Activated T-cell treated with anti-CD3 and anti-CD28 coated beads, Interleukin-2, amount 50 U/mL, for 48 hours (primary cell): ENCODE measurements around the gene LMO4.

Source experiments
- DNase-seq, 2 experiments: peaks; one replicate each; pipeline ENCODE4 v3.0.0-alpha.2; 2020

LMO4 gene

DNA sequence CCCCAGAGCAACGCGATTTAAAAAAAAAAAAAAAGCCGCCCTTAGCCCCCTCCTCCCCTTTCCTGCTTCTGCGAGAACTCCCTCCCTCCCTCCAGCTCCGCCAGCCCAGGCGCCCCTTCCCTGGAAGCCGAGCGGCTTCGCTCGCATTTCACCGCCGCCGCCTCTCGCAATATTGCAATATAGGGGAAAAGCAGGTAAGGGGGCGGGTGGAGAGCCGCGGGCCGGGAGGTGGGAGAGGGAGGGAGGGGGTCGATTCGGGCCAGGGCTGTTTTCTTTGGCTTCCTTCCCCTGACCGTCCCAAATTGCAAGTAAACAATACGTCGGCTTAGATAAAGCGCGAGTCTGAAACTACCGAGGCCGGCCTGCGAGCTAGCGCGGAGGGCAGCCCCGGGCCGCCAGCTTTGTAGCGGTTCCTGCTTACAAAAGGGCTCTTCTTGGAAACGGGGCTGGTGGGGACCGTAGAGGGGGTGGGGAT lies 408 bp downstream of the LMO4 start:
- peak; percentile 64 to 66 for DNase-seq

- DNase-seq: no peak
Observed at GRCh38 chr1:87329526-87330056, 911 bp downstream of the LMO4 start.

DNA sequence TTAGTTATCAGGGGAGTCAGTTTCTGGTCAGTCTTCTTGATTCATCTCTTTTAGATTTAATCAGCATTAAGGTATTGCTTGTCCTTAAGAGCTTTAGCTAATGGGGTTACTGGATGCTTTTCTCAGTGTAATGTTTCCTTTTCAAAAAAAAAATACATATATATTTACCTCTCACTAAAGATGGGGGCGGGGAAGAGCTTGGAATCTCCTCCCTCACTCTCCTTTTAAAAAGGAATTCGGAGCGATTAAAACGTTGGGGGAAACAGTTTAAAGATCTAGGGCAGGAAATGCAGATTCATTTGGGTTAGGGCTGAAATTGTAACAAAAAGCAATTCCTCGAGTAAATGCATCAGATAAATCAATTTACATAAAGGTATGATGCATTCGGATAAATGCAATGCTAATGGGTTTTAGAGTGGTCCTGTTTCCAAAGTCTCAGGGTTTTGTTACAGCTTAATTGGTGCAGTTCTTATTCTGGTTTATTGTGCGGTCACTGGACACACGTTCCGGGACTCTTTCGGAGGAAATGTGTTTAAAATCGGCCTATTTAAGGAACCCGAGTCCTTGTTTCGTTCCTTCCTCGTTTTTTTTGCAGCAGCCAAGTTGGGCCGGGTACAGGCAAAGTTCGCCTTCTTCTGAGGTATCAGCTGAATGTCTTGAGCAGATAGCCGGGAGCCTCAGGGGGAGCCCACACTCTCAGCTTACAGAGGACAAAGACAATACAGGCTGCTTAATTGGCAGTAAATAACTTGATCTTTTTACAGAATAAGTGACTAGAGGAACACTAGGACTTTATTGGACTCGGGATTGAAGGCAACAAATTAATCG lies 1.6 kb downstream of the LMO4 start:
- peak; percentile 25 to 29 for DNase-seq

DNA sequence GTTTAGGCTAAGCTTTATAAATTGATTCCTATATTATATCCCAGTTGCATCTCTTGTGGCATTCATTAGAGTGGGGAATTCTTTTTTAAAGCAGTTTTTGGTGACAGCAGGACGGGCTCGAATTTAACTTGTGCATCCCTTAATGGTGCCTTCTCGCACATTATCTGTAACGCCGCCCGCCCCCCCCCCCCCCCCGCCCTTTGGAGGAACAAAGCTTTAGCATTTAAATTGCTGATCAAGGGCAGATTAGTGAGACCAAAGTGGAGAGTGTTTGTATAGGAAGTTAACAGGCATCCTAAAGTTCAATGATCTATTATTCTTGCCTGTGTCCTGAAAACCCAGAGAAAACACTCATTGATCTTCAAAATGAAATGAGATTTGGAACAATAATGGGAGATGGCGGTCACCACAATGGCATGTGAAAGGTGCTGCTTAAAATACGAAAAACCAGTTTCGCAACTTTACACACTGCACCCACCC lies 2.2 kb downstream of the LMO4 start:
- DNase-seq: no peak

- peak; percentile 54 to 59 for DNase-seq
Observed at GRCh38 chr1:87331365-87332241, 2.9 kb downstream of the LMO4 start.

DNA sequence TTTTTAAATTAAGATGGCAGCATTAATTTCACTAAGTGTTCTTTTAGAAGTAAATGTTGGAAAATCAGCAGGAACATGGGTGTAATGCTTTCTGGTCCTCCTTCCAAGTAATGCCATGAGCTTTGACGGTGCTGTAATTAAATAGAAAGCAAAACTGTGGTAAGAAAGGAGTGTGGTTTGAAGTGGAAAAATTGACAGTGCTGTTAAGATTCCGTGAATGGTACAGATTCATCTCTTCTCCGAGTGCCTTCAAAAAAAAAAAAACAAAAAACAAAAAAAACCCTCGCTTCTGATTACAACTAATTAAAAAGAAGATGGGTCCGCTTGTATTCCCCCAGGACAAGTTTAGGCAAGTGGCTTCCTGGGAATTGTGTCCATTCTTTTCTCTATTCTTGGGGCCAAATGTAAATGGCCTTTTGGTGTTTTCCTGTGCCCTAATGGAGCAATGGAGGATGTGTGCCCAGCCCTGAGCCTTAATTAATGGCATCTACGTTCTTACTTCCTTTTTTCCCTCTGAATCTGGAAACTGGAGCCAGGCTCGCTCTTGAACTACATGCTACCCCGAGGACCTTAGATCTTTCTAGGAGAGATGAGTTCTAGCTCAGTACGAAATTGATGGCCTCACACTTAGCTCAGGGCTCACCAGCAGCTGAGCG lies 5.1 kb downstream of the LMO4 start:
- peak; percentile 32 to 33 for DNase-seq

- DNase-seq: peak in 1 of 2 experiments; percentile 26
Observed at GRCh38 chr1:87334351-87335174, 5.9 kb downstream of the LMO4 start.

GRCh38 chr1:87335175-87335884 lies 6.7 kb downstream of the LMO4 start:
- DNase-seq: peak; percentile 74 to 76

DNA sequence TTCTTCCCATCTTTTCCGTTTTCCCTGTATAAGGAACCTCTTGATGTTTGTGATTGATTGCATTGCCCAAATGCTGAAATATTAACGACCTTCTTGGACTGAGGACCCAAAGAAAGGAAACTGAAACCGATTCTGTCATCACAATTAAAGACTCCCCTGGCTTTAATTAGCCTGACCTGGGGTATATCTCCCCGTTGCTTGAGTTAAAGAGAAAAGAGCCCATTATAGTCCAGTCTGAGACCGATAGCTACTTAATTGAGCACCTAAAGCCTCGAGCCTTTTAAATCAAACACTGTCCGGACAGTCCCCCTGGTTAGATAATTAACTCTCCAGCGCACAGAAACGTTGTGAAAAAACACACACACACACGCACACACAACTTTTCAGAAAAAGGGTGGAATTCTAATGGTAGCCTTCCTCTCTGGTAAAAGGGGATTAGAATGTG lies 8.0 kb downstream of the LMO4 start:
- DNase-seq: no peak

GRCh38 chr1:87337606-87338005 lies 8.9 kb downstream of the LMO4 start:
- no peak for DNase-seq

DNA sequence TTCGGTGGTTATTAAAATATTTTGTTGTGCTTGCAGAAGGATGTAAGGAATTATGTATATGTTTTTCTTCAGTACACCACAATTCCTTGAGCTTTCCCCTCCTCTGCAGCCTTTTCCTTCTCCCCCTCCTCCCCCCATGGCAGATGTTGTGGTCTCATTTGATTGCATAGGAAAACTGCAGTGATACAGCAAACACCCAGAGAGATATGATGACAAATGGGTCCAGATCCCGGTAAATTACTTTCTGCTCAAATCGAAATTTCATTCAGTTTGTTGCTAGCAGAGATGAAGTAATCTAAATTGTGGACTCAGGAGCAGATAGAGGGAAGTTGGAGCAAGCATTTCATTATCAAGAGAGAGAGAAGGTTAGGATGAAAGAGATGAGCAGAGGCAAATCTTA lies 9.9 kb downstream of the LMO4 start:
- no peak for DNase-seq

DNA sequence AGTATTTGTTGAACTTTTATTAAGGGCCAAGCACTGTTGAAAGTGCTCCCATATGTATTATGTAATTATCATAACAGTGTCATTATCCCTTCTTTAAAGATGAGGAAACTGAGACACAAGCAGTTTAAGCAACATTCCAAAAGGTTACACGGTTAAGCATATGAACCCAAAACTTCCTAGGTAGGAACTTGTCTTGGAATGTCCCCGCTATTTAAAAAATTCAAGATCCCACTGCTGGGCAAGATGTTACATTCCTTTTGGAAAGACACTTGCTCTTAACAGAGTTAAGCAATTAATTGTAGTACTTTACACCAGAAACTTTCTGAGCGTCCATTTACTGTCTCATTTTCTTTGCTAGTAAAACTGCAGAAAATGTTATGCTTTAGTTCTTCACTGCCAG lies 15.6 kb downstream of the LMO4 start:
- no peak for DNase-seq

DNA sequence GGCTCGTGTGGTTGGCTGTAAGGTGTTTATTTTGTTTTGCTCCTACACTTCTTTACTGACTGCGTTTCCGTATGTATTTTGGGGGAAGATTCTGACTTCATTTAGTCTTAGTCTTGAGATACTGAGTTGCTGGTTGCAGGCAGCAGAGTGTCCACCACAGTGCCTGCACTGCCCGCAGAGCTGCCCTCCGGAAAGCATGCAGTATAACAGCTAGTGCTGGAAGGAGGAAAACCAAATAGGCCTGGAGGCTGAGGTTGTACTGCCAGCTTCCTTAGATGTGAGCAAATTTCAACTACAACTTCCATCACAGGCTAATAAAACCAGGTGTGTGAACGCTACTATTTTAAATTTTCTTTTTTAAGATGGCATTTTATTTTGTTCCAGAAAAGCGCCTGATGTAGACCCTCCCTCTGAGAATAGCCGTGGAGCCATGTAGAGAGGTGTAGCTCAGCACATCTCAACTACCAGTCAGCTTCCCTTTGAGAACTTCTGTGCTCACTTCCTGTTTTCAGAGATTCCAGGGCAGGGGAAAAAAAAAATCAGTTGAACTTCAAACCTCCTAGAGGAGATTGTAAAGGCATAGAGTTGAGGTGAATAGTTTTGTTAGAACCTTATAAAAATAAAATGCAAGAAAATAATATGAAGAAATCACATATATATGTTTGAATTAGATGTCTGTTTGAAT lies 17.6 kb downstream of the LMO4 start:
- no peak for DNase-seq

DNA sequence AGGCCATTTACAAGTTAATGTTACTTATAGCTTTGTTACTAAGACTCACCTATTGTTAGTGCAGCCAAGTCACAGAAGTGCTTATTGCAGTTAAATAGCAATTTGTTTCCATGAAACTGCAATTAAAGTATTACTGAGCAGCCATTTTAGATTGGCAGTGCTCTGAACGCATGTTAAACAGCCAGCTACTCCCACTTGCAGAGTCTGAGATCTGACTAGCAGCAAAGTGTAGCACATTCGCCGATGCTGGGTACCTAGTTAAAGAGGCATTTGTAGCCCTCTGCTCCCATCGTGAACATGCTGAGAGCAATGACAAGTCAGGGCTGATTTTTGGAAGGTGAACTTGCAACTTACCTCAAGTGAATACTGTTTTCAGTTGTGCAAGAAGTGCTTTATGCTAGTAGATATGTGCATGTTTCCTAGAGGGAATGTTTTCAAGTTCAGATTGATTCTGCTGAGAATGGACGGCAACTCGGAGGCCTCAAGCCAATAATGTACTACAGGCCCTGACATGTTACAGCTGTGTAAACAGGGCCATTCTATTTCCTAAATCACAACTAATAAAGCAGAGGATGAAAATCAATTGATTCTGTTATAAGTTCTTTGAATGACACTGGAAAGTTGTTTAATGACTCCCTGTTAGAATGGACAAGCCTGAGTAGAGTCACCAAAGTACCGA lies 19.8 kb downstream of the LMO4 start:
- no peak for DNase-seq

DNA sequence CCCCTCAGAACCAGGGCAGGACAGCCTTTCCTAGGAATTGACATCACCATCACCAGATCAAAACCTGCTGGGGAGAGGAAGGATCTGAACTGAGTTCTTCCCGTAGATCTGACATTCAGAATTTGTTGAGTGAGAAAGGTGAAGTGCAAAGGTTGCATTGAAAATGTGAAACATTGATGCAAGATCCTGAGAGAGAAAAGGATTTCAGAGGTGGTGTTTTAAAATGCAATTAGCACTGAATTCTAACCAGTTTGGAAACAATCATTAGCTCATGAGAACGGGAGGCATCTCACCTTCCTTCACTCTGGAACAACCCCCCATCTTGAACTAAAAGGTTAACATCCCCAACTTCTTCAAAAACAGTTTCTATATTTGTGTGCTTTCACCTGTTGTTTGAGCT lies 20.4 kb downstream of the LMO4 start:
- DNase-seq: no peak

DNA sequence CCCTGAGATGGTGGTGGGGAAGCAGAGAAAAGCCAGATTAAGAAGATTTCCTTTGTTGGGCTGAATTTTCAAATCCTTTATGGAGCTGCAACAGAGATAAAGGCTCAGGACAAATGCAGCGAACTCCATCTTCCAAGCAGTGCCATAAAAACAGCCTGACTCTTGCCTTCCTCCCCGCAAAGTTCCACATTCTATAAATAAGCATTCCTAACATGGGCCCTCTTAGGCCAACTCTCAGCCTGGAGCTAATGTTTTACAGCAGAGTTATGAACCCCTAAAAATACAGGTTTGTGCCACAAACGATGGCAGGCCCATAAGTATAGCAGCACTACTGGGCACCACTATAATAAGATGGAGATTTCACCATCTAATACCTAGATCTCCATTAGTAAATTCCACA lies 27.2 kb downstream of the LMO4 start:
- no peak for DNase-seq

DNA sequence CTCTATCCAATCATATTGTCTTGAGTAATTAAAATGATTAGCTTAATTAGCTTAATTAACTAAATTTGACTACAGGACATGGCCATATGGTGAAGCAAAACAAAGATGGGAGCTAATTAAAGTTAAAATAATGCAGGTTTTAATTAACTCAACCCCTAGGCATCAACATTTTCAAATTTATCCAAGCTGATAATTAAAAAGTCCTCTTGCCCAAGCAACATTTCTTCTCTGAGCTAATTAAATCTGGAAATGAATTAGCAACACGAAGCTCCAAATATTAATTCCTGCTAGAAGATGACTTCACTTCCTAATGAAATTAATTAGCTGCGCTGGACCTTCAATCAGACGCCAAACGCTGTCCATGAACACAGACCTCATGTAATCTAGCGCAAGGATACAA lies 27.9 kb downstream of the LMO4 start:
- no peak for DNase-seq

DNA sequence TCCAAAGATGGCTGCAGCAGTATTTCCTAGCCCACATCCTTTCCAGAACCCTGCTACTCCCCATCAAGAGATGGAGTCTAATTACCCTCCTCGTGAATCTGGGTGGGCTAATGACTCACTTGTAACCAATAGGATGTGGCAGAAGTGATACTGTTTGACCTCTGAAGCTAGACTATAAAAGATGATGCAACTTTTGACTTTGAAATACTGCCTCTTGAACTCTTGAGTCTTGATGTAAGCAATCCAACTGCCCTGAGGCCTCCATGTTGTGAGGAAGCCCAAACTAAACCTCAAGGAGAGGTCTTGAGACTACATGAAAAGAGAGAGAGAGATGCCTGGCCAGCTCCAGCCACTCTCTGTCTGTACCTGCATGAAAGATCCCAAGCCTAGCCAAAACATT lies 29.5 kb downstream of the LMO4 start:
- DNase-seq: no peak

GRCh38 chr1:87359586-87359985 lies 30.9 kb downstream of the LMO4 start:
- no peak for DNase-seq
